Measurements from ENCODE around the gene QRICH1.
"Not testable (repeated sequence)": the region's sequence is repeated elsewhere in the genome, so short reads cannot be mapped to it uniquely, and the experiment has no call there.

The QRICH1 gene

DNA sequence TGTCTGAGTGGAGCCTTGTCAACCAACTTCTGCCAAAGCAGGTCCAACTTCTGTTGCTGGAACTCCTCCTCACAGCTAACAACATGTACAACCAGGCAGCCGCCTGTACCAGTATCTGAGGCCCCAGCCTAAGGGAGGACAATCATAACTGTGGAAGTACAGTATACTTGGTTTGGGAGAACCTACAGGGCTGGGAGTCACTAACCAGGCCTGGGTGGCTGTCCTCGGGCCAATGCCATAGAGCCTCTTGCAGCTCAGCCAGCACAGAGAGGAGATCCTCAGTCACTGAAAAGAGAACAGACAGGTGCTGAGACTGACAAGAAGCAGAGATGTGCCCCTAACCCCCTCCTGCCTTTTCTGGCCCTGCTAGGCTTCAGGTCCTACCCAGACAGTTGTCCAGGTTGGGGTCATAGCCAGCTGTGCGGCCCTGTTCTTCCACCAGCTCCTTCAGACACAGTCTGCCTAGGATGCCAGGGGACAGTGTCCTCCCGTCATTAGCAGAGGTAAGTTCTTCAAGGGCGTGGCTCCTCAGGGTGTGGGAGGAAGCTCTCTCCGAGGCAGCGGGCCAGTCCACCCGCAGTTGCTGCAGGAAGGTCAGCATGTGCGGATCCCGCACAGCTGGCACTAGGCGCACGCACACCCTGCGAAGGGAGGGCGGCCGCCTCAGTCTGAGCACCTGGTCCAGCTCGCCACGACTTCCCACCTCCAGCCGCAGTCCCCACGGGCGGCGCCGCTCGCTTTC is 76.5 kb downstream of the QRICH1 start:
- no peak for DNase-seq (ENCODE audit: low read depth)

DNA sequence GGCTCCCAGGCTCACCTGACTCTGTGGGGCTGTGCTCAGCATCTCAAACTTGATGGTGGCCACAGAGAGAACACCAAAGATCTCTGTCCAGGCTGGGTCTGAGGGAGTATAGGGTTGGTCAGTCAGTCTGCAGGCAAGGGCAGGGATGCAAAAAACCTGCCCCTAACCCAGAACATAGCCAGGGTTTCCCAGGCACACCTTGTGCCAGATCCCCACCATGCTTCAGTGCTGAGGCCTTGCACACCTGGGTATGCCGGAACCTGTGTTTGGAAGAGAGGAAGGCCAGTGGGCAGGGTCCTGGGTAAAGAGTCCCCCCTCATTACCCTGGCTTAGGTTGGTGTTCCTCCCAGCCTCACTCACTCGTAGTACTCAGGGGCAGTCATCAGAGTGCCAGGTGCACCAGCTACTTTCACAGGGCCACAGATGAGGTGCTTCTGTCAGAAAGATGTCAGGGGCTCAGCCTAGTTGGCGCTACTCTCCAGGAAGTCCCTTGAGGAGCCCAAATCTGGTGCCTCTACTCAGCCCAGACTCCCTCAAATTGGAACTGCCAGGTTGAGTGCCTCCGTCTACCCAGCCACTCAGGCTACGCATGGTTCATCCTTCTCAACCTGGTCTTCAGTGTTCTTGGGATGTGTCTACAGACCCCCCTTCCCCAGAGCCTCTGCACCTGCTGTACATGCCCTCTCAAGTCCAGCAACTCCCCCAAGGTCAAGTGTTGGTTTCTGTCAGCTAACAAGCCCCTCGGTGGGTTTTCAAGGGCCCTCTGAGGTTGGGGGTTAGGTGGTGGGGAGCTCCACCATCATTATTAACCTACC is 77.2 kb downstream of the QRICH1 start:
- no peak for DNase-seq (ENCODE audit: low read depth)

DNA sequence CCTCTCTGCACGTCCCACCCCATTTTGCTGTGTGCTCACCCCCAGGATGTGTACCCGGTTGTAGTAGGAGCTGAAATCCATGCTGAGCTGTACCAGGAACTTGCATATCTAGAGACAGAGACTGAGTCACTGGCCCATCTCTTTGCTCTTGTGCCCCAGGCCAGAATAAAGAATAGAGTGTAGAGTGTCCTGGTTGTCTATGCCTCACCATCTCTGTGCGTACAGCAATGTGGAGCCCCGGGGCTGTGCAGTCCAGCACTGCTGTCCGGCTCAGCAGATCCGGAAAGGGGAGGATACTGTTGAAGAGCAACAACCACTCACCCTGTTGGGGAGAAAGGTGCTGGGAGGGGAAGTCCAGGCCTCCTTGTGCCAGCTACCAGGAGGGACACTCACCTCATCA is 78.1 kb downstream of the QRICH1 start:
- no peak for DNase-seq (ENCODE audit: low read depth)

- DNase-seq (ENCODE audit: low read depth), result no peak
Measured at GRCh38 chr3:49015072-49015471, 78.8 kb downstream of the QRICH1 start.

DNA sequence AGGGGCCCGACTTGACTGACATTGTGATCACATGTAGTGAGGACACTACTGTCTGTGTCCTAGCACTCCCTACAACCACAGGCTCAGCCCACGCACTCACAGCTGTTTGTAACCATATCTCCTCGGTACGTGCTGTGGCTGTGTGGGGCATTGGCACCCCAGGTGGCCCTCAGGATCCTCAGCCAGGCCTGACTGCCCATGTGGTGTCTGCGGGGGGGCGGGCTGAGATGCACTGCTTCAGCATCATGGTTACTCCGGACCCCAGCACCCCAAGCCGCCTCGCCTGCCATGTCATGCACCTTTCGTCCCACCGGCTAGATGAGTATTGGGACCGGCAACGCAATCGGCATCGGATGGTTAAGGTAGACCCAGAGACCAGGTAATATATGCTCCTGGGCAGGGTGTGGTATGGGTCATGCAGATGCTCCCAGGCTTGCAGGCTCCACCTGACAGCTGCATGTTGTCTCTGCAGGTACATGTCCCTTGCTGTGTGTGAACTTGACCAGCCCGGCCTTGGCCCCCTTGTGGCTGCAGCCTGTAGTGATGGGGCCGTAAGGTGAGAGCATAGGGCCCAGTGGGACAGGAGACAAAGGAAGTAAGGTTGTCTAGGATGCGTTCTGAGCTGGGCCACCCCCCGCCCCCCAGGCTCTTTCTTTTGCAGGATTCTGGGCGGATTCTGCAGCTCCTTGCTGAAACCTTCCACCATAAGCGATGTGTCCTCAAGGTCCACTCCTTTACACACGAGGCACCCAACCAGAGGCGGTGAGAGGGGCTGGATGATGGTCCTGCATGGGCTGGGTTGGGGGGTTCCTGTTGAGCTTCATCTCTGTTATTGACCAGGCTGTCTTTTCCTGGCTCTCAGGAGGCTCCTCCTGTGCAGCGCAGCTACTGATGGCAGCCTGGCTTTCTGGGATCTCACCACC is 79.9 kb downstream of the QRICH1 start:
- no peak for DNase-seq (ENCODE audit: low read depth)

GRCh38 chr3:49013113-49013737 is 80.6 kb downstream of the QRICH1 start:
- no peak for DNase-seq (ENCODE audit: low read depth)

- no peak for DNase-seq (ENCODE audit: low read depth)
Measured at GRCh38 chr3:49012441-49013017, 81.3 kb downstream of the QRICH1 start.

- DNase-seq (ENCODE audit: low read depth), result no peak
Measured at GRCh38 chr3:49009396-49009795, 84.5 kb downstream of the QRICH1 start.

DNA sequence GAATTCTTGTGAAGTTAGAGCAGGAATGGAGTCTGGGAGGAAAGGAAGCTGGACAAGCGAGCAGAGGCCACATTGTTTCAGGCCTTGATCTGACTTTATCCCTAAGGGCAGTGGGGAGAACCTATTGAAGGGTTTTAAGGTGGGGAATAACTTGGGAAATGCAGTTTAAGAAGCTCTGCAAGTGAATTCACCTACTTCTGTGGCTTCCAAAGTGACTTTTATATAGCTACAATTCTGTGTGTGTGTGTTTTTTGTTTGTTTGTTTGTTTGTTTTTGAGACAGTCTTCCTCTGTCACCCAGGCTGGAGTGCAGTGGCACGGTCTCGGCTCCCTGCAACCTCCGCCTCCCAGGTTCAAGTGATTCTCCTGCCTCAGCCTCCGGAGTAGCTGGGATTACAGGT is 85.2 kb downstream of the QRICH1 start:
- not testable (repeated sequence) for DNase-seq (ENCODE audit: low read depth)

GRCh38 chr3:49007771-49008528 is 85.9 kb downstream of the QRICH1 start:
- peak; percentile 82 for DNase-seq (ENCODE audit: low read depth)

GRCh38 chr3:49007068-49007770 is 86.7 kb downstream of the QRICH1 start, which contains the start of gene WDR6:
Gene WDR6, plus strand, starts transcription at chr3:49007391. Its CDS starts 41 bp downstream, at chr3:49007432.
- peak; percentile 95 for DNase-seq (ENCODE audit: low read depth)

GRCh38 chr3:49006408-49007067 is 87.3 kb downstream of the QRICH1 start:
- no peak for DNase-seq (ENCODE audit: low read depth)

GRCh38 chr3:49005998-49006397 is 87.9 kb downstream of the QRICH1 start:
- no peak for DNase-seq (ENCODE audit: low read depth)

DNA sequence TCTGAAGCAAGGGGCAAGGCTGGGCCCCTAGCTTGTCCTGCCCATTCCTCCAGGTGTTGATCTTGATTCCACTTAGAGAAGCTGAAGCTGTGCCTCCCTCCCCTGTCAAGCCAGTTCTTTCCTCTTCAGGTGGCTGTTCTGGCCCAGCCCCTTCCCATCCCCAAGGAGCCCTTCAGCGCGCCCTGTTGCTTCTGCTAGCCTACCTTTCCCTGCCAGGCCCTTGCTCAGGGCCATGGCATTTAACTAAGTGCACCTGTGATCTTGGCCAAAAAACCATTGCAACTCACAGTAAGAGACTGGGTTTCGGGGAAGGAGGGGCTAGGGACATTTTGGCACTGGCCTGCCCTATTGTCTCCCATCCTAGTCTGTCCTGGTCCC is 88.6 kb downstream of the QRICH1 start:
- DNase-seq (ENCODE audit: low read depth), result no peak

- DNase-seq (ENCODE audit: low read depth), result no peak
Measured at GRCh38 chr3:49004352-49005302, 89.2 kb downstream of the QRICH1 start.

DNA sequence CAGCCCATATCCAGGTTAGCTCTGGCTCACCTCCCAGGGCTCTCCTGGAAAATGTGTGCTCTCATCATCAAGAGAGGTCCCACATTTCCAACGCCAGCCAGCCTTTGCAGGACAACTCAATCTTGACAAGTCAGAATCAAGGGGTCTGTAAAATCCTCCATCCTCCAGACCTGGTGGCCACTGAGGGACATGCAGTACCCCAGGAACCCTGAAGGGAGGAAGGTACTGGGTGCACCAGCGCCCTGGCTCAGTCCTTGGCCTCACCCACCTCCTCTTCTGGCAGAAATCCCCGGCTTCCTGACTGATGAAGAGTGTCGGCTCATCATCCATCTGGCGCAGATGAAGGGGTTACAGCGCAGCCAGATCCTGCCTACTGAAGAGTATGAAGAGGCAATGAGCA is 92.7 kb downstream of the QRICH1 start:
- DNase-seq (ENCODE audit: low read depth), result no peak

GRCh38 chr3:48999085-48999858 is 94.6 kb downstream of the QRICH1 start:
- DNase-seq (ENCODE audit: low read depth), result no peak
